MG63 (cell line): ENCODE data around the gene SSBP3. TPM values are rescaled to one million over a fixed set of nuclear protein-coding genes. Genes with fewer than 3 reads are reported as not detected.
A peak's percentile ranks its signal among the peaks of the same experiment; 100 is the strongest.

Source experiments
- DNase-seq: peaks from one replicate; pipeline ENCODE4 v3.0.0-alpha.2; 2020
- H3K27me3 ChIP-seq: fragments of 250-450 bp; sonication (Bioruptor Pico); 2 replicates; pipeline ENCODE4 v1.5.1; 2020; ENCODE audit warnings: mild to moderate bottlenecking, moderate library complexity
- H3K36me3 ChIP-seq: fragments of 250-450 bp; sonication (Bioruptor Pico); 2 replicates; pipeline ENCODE4 v1.5.1; 2020; ENCODE audit warnings: mild to moderate bottlenecking, moderate library complexity
- H3K4me3 ChIP-seq: fragments of 250-450 bp; sonication (Bioruptor Pico); 2 replicates; pipeline ENCODE4 v1.5.1; 2020; ENCODE audit warnings: mild to moderate bottlenecking, moderate library complexity
- H3K9me3 ChIP-seq: fragments of 250-450 bp; sonication (Bioruptor Pico); 2 replicates; pipeline ENCODE4 v1.5.1; 2020; ENCODE audit warnings: mild to moderate bottlenecking, moderate library complexity
- total RNA-seq: library from RNA; depleted of rRNA; stranded (reverse); fragments of >200 nt; shearing (Covaris generic); gene quantifications from 2 replicates; pipeline ENCODE4 v1.2.3, GENCODE V29; 2014; ENCODE audit warnings: low replicate concordance

SSBP3 gene
- total RNA-seq, 1 experiment from 2014 or later = 15.9 TPM

GRCh38 chr1:54416435-54416834, 10.2 kb upstream of the SSBP3 start:
- no peaks in the 10 kb centered on the region; the same call in 1 of the 2 replicates for H3K27me3 ChIP-seq
- no peaks in the 10 kb centered on the region for H3K9me3 ChIP-seq
- no peak for DNase-seq
- H3K36me3 ChIP-seq = no peaks in the 10 kb centered on the region
- H3K4me3 ChIP-seq = no peak overlapping the region

- no peaks in the 10 kb centered on the region for H3K36me3 ChIP-seq
- H3K27me3 ChIP-seq = no peaks in the 10 kb centered on the region; the same call in 1 of the 2 replicates
- H3K4me3 ChIP-seq = no peak overlapping the region
- no peak for DNase-seq
- H3K9me3 ChIP-seq = no peaks in the 10 kb centered on the region
Observed at GRCh38 chr1:54415991-54416390, 9.8 kb upstream of the SSBP3 start.

GRCh38 chr1:54415533-54415932, 9.3 kb upstream of the SSBP3 start:
- no peak overlapping the region for H3K4me3 ChIP-seq
- no peaks in the 10 kb centered on the region; the same call in 1 of the 2 replicates for H3K27me3 ChIP-seq
- H3K36me3 ChIP-seq = no peaks in the 10 kb centered on the region
- no peak for DNase-seq
- no peaks in the 10 kb centered on the region for H3K9me3 ChIP-seq

GRCh38 chr1:54413732-54414131, 7.5 kb upstream of the SSBP3 start:
- Histone ChIP-seq H3K27me3 (no peaks in the 10 kb centered on the region; the same call in 1 of the 2 replicates), H3K4me3 (no peak overlapping the region), H3K9me3 (no peaks in the 10 kb centered on the region), H3K36me3 (no peaks in the 10 kb centered on the region)
- no peak for DNase-seq

- Histone ChIP-seq H3K27me3 (no peaks in the 10 kb centered on the region; the same call in 1 of the 2 replicates), H3K4me3 (no peak overlapping the region), H3K9me3 (no peaks in the 10 kb centered on the region), H3K36me3 (no peaks in the 10 kb centered on the region)
- peak; percentile 12 for DNase-seq
Observed at GRCh38 chr1:54413295-54413694, 7.1 kb upstream of the SSBP3 start.

- Histone ChIP-seq H3K9me3 (no peaks in the 10 kb centered on the region), H3K4me3 (no peak overlapping the region), H3K36me3 (no peaks in the 10 kb centered on the region), H3K27me3 (no peaks in the 10 kb centered on the region; the same call in 1 of the 2 replicates)
- DNase-seq = no peak
Observed at GRCh38 chr1:54410359-54410758, 4.2 kb upstream of the SSBP3 start.

GRCh38 chr1:54409156-54410142, 3.3 kb upstream of the SSBP3 start:
- no peaks in the 10 kb centered on the region for H3K27me3 ChIP-seq
- H3K9me3 ChIP-seq = no peaks in the 10 kb centered on the region
- H3K4me3 ChIP-seq = no peak overlapping the region
- H3K36me3 ChIP-seq = no peaks in the 10 kb centered on the region
- DNase-seq = no peak

- H3K9me3 ChIP-seq = no peaks in the 10 kb centered on the region
- H3K36me3 ChIP-seq = no peaks in the 10 kb centered on the region
- DNase-seq = peak; percentile 77
- no peaks in the 10 kb centered on the region for H3K27me3 ChIP-seq
- no peak overlapping the region for H3K4me3 ChIP-seq
Observed at GRCh38 chr1:54408147-54409066, 2.2 kb upstream of the SSBP3 start.

- H3K27me3 ChIP-seq = no peaks in the 10 kb centered on the region
- H3K36me3 ChIP-seq = no peaks in the 10 kb centered on the region
- peak; percentile 65 for DNase-seq
Observed at GRCh38 chr1:54407404-54408146, 1.4 kb upstream of the SSBP3 start.

GRCh38 chr1:54407154-54407403, 885 bp upstream of the SSBP3 start:
- no peak for DNase-seq
- Histone ChIP-seq H3K4me3 (peak overlapping the region; percentile 69), H3K36me3 (no peaks in the 10 kb centered on the region), H3K9me3 (no peaks in the 10 kb centered on the region), H3K27me3 (no peaks in the 10 kb centered on the region)

More at GRCh38 chr1:54407404-54408146, 1.4 kb upstream of the SSBP3 start:
- no peaks in the 10 kb centered on the region for H3K9me3 ChIP-seq
- H3K4me3 ChIP-seq = peak overlapping the region; percentile 69

- no peaks in the 10 kb centered on the region for H3K36me3 ChIP-seq
- H3K9me3 ChIP-seq = no peaks in the 10 kb centered on the region
- DNase-seq = no peak
- H3K27me3 ChIP-seq = no peaks in the 10 kb centered on the region
- peak overlapping the region; percentile 69 for H3K4me3 ChIP-seq
Observed at GRCh38 chr1:54405898-54406293, 298 bp downstream of the SSBP3 start.

GRCh38 chr1:54404939-54405897, 976 bp downstream of the SSBP3 start:
- H3K36me3 ChIP-seq = no peaks in the 10 kb centered on the region
- peak overlapping the region; percentile 69 for H3K4me3 ChIP-seq
- H3K9me3 ChIP-seq = no peaks in the 10 kb centered on the region
- no peak for DNase-seq
- H3K27me3 ChIP-seq = no peaks in the 10 kb centered on the region

- no peaks in the 10 kb centered on the region for H3K9me3 ChIP-seq
- H3K4me3 ChIP-seq = no peak overlapping the region
- no peak for DNase-seq
- H3K36me3 ChIP-seq = no peaks in the 10 kb centered on the region
- no peaks in the 10 kb centered on the region for H3K27me3 ChIP-seq
Observed at GRCh38 chr1:54404263-54404662, 1.9 kb downstream of the SSBP3 start.

- H3K9me3 ChIP-seq = no peaks in the 10 kb centered on the region
- no peak for DNase-seq
- no peaks in the 10 kb centered on the region for H3K36me3 ChIP-seq
- H3K27me3 ChIP-seq = no peaks in the 10 kb centered on the region
- no peak overlapping the region for H3K4me3 ChIP-seq
Observed at GRCh38 chr1:54403808-54404261, 2.4 kb downstream of the SSBP3 start.

GRCh38 chr1:54403405-54403804, 2.8 kb downstream of the SSBP3 start:
- Histone ChIP-seq H3K27me3 (no peaks in the 10 kb centered on the region), H3K9me3 (no peaks in the 10 kb centered on the region), H3K4me3 (no peak overlapping the region), H3K36me3 (no peaks in the 10 kb centered on the region)
- DNase-seq = no peak

- Histone ChIP-seq H3K36me3 (no peaks in the 10 kb centered on the region), H3K27me3 (no peaks in the 10 kb centered on the region), H3K9me3 (no peaks in the 10 kb centered on the region), H3K4me3 (no peak overlapping the region)
- no peak for DNase-seq
Observed at GRCh38 chr1:54402896-54403295, 3.3 kb downstream of the SSBP3 start.
